ENCODE results near the gene INIP. TPM values are rescaled to one million over a fixed set of nuclear protein-coding genes. Genes with fewer than 3 reads are reported as not detected.
A peak's percentile ranks its signal among the peaks of the same experiment; 100 is the strongest.

INIP gene, protein sequence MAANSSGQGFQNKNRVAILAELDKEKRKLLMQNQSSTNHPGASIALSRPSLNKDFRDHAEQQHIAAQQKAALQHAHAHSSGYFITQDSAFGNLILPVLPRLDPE
- 15.1 TPM for total RNA-seq
- long read RNA-seq, full-length matches to known transcripts: 3 of 6 reads
- long read RNA-seq, partial matches to known transcripts: 0 of 6 reads
- long read RNA-seq, other reads (novel, unspliced or antisense): 3 of 6 reads

- intact Hi-C loops (cut with micrococcal nuclease): no loop called here
Measured at GRCh38 chr9:112717661-112718331, at the start of gene INIP. TSS of gene INIP (minus strand) at chr9:112718117. CDS start at chr9:112716485, 1,632 bp downstream.

GRCh38 chr9:112765281-112765680 lies 47.4 kb upstream of the INIP start:
- DNase-seq (no peak), ATAC-seq (no peak)
- intact Hi-C loops (cut with micrococcal nuclease): no loop called here

More at GRCh38 chr9:112717661-112718331, at the start of gene INIP:
- DNase-seq (peak; percentile 98), ATAC-seq (peak; percentile 99)

GRCh38 chr9:112764837-112765236 lies 46.9 kb upstream of the INIP start:
- DNase-seq (no peak), ATAC-seq (no peak)
- intact Hi-C loops (cut with micrococcal nuclease): no loop called here

DNA sequence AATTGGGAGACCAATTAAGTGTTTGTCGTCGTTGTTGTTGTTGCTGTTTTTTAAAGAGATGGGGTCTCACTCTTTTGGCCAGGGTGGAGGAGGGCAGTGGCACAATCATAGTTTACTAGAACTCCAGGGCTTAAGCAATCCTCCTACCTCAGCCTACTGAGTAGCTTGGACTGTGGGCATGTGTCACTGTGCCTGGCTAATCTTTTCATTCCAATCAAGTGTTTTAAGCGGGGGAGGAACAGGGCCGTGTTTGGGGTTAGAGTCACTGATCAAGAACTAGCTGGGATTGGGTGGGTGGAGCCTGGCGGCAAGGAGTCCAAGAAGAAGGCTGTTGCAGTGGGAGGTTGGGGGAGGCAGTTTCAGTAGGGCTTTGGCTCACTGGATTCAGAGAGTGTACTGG lies 46.4 kb upstream of the INIP start:
- DNase-seq (no peak), ATAC-seq (no peak)
- intact Hi-C loops (cut with micrococcal nuclease): no loop called here

DNA sequence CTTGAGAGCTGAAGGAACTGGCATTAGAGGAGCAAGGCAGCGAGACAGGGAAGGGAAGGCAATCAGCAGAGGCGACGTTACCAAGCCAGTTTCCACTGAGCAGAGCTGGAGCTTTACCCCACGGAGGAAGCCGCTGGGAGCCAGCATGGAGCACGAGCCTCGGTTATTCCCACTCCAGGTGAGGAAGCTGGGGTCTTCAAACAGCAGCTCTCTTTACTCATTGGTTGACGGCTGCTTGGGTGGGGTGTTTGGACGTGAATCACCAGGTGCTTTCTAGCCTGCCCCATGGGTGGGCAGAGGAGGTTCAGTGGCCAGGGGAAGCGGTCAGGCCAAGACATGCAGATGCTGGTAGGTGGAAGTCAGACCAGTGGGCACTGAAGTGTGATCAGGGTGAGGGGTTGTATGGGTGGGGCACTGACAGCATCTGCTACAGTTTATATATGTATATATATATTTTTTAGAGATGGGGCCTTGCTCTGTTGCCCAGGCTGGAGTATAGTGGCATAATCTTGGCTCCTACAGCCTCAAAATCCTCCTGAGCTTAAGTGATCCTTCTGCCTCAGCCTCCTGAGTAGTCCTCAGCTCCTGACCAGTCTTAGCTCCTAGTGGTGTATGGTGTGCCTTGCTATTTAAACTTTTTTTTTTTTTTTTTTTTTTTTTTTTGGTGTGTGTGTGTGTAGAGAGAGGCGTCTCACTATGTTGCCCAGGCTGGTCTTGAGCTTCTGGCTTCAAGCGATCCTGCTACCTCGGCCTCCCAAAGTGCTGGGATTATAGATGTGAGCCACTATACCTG lies 45.0 kb upstream of the INIP start:
- no peak for DNase-seq
- intact Hi-C loops (cut with micrococcal nuclease): no loop called here
- ATAC-seq: no peak

DNA sequence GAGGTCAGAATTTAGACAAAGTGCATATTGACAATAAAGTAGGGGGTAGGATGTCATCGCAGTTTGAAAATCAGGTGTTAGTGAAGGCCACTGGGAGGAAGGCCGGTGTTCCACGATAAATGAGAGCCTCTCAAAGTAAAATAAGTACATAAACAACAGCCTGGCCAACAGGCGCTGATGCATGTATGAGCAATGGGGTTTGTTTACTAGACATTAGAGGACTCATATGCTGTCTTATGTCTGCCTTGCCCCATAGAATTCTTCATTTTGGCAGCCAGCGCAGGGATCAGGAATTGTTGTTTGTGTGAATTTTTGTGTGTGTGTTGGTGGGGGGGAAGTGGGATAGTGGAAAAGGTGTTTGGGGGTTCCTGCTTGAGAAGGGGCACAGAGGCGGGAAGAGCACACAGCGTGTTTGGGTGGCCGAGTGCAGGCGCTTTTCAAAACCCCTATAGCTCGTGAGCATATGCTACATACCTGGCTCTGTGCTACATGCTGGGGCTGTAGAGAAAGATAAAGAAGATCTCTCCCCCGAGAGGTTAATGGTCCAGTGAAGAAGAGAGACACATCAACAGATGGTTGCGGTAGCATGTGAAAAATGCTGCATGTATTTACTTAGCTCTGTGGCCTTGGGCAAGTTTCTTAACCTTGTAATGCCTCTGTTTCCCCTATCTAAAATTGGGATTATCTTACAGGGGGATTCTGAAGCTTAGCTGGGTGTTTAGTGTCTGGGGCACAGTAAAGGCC lies 44.2 kb upstream of the INIP start:
- intact Hi-C loops (cut with micrococcal nuclease): no loop called here
- DNase-seq: no peak
- ATAC-seq: no peak

DNA sequence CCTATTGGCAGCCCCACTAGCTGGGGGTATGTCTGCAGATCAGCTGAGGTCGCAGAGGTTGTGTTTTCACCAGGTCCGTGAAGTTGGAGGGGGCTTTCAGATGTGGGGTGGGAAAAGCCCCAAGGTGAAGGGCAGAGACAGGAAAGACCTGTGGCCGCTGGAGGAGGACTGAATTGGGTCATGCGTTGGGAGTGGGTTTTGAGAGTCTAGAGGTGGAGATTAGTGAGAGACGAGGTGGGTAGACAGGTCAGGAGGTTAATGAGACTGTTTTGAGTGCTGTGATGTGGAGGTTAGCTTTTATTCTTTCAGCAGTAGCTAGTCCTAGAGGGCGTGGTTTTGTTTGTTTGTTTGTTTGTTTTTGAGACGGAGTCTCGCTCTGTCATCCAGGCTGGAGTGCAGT lies 42.9 kb upstream of the INIP start:
- ATAC-seq (no peak), DNase-seq (no peak)
- intact Hi-C loops (cut with micrococcal nuclease): no loop called here

- ATAC-seq (no peak), DNase-seq (no peak)
- intact Hi-C loops (cut with micrococcal nuclease): no loop called here
Measured at GRCh38 chr9:112757940-112758339, 40.0 kb upstream of the INIP start.

DNA sequence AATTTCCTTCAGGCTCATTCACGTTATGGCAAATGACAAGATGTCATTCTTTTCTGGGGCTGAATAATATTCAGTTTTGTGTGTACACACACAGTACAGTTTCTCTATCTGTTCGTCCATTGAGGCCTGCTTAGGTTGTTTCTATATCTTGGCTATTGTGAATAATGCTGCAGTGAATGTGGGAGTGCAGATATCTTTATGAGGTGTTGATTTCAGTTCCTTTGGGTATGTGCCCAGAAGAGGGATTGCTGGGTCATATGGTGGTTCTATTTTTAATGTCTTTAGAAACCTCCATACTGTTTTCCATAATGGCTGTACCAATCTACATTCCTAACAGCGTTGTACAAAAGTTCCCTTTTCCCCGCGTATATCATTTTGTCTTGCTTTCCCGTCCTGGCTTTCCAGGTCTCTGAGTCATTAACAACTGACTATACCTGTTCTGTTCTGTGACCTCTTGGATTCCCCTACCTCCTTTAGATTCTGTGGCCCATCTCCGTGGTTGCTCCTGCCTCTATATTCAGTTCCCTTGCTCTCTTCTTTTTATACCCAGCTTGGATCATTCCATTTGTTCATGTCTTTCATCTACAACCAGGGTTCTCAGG lies 39.5 kb upstream of the INIP start:
- intact Hi-C loops (cut with micrococcal nuclease): no loop called here
- peak; percentile 64 for ATAC-seq

DNA sequence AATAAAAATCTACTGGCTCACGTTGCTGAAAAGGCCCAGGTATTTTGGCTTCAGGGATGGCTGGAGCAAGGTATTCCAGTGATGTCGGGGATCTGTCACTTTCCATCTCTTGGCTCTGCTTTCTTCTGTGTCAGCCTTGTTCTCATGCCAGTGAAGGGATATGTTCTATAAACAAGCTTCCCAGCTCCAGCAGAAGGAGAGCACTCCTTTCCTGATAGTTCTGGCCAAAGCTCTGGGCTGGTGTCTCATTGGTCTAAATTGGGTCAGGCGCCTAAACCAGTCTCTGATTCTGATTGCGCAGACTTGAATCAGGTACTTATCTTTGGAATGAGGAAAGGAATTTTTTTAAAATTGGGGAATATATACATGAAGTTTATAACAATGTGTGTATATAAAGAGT lies 37.8 kb upstream of the INIP start:
- intact Hi-C loops (cut with micrococcal nuclease): no loop called here
- DNase-seq (no peak), ATAC-seq (peak; percentile 70)

More for the DNA sequence above, 39.5 kb upstream of the INIP start:
- no peak for DNase-seq

GRCh38 chr9:112755016-112755427 lies 37.1 kb upstream of the INIP start:
- DNase-seq: no peak
- intact Hi-C loops (cut with micrococcal nuclease): no loop called here

GRCh38 chr9:112754578-112754977 lies 36.7 kb upstream of the INIP start:
- ATAC-seq (no peak), DNase-seq (no peak)
- intact Hi-C loops (cut with micrococcal nuclease): no loop called here

More at GRCh38 chr9:112755016-112755427, 37.1 kb upstream of the INIP start:
- ATAC-seq: no peak

GRCh38 chr9:112753725-112754124 lies 35.8 kb upstream of the INIP start:
- DNase-seq (no peak), ATAC-seq (no peak)
- intact Hi-C loops (cut with micrococcal nuclease): no loop called here

- intact Hi-C loops (cut with micrococcal nuclease): no loop called here
- ATAC-seq (no peak), DNase-seq (no peak)
Measured at GRCh38 chr9:112752334-112753125, 34.6 kb upstream of the INIP start.

- intact Hi-C loops (cut with micrococcal nuclease): no loop called here
- DNase-seq (peak; percentile 54), ATAC-seq (peak; percentile 16)
Measured at GRCh38 chr9:112751056-112751795, 33.3 kb upstream of the INIP start.

DNA sequence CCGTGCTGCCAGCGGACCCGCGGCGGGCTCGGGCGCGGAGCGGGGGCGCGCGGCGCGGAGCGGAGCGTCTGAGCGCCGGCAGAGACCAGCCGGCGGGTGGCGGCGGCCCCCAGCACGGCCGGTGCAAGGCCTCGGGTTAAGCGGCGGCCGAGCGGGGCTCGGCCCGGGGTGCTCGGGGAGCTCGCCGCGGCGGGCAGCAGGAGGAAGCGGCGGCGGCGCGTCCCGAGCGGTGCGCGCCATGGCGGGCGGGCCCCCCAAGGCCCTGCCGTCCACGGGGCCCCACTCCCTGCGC lies 32.8 kb upstream of the INIP start:
- intact Hi-C loops (cut with micrococcal nuclease): no loop called here
- DNase-seq (no peak), ATAC-seq (peak; percentile 13)

DNA sequence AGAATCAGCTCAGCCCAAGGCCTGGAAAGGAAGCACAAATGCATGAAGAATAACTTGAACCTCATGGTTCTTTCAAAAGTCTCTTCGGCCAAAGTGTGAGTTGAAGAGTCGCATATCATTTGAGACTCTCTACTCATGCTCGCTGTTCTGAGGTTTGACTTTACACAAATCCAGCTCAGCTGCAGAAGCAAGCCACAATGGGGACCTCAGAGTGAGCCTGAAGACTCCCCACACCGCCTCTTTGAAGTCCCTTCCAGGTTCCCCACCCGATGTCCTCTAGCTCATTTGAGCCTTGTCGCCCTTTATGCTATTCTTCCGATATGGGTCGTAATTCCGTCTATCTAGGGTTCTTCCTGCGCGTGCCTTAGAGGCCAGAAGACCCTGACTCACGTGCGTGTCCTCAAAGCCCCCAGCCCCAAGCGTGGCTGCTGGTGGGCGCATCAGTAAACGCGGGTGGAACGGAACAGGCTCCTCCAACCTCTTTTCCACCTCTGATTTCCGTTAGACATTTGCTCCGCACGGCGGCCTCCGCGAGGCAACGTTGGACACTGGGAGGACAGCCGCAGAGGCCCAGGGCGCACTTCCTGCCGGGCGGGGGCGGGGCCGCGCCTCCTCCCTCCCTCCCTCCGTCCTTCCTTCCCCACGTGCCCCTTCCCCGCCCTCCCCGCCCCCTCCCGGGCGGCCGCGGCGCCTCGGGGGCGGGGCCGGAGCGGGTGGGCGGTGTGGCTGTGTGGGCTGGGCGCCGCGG lies 32.3 kb upstream of the INIP start, which contains the start of gene SNX30:
TSS of gene SNX30 (plus strand) at position 745 of the 748 bp plus-strand sequence. CDS start 242 bp downstream, outside the sequence.
- DNase-seq: peak; percentile 95
- peak; percentile 96 for ATAC-seq
- intact Hi-C loops (cut with micrococcal nuclease): no loop called here

Measured in left ventricle myocardium superior (tissue), 1 donor.